ENCODE measurements around the gene CEP83. TPM values are rescaled to one million over a fixed set of nuclear protein-coding genes. Genes with fewer than 3 reads are reported as not detected.
"Not testable (repeated sequence)": the region's sequence is repeated elsewhere in the genome, so short reads cannot be mapped to it uniquely, and the experiment has no call there.

CEP83 gene
- total and polyA plus RNA-seq, 2 experiments from 2014 or later = 5.8 to 6.9 TPM

GRCh38 chr12:94404854-94405253 is 54.8 kb downstream of the CEP83 start:
- 75 to 79% methylated on average over 2 of the region's 2 CpGs for WGBS, 2 experiments (ENCODE audit: low coverage in 1 of 2, low lambda C conversion rate in 2 of 2, missing lambda C conversion rate in 2 of 2)
- H3K4me3 ChIP-seq = no peak overlapping the region
- H4K20me1 ChIP-seq (ENCODE audit: insufficient read depth) = no peaks in the 10 kb centered on the region
- H3K9ac ChIP-seq = no peak overlapping the region
- in situ Hi-C loops (cut with MboI) = no loop called here
- H3K4me2 ChIP-seq (ENCODE audit: unreplicated experiment) = peak overlapping the region; percentile 67
- H3K79me2 ChIP-seq (ENCODE audit: insufficient read depth) = no peaks in the 10 kb centered on the region
- no peaks in the 10 kb centered on the region for H3K27me3 ChIP-seq (replicated peaks; ENCODE audit: insufficient read depth)
- no peaks in the 10 kb centered on the region for H3K4me1 ChIP-seq (ENCODE audit: insufficient read depth)
- 0 out of 2 replicates have a peak overlapping the region, but pooled peaks have one; percentile 45 for H2AFZ ChIP-seq
- H3F3A ChIP-seq (ENCODE audit: insufficient read depth) = no peaks in the 10 kb centered on the region
- H3K9me3 ChIP-seq (ENCODE audit: low read depth) = no peaks in the 10 kb centered on the region
- no peak overlapping the region for H3K27ac ChIP-seq
- no peaks in the 10 kb centered on the region for H3K36me3 ChIP-seq (ENCODE audit: low read depth)
- H3K9me2 ChIP-seq (ENCODE audit: insufficient read depth) = no peaks in the 10 kb centered on the region
- DNase-seq = no peak
- TF ChIP-seq EZH2phosphoT487 (IDR thresholded peaks at IDR 0.05; ENCODE audit: insufficient read depth, low read depth) (no peak), EZH2 (IDR thresholded peaks at IDR 0.05; ENCODE audit: insufficient read depth, poor library complexity, severe bottlenecking) (no peak)

- no peaks in the 10 kb centered on the region for H3K9me3 ChIP-seq (ENCODE audit: low read depth)
- H3K9ac ChIP-seq = no peak overlapping the region
- no peaks in the 10 kb centered on the region for H3K27me3 ChIP-seq (replicated peaks; ENCODE audit: insufficient read depth)
- no peak overlapping the region for H3K4me3 ChIP-seq
- no peak for TF ChIP-seq EZH2 (IDR thresholded peaks at IDR 0.05; ENCODE audit: insufficient read depth, poor library complexity, severe bottlenecking)
- no peak for TF ChIP-seq EZH2phosphoT487 (IDR thresholded peaks at IDR 0.05; ENCODE audit: insufficient read depth, low read depth)
- no peaks in the 10 kb centered on the region for H3F3A ChIP-seq (ENCODE audit: insufficient read depth)
- H3K27ac ChIP-seq = no peak overlapping the region
- no peaks in the 10 kb centered on the region; the same call in 1 of the 2 replicates for H3K36me3 ChIP-seq (ENCODE audit: low read depth)
- in situ Hi-C loops (cut with MboI) = no loop called here
- H3K4me2 ChIP-seq (ENCODE audit: unreplicated experiment) = no peak overlapping the region
- no peak overlapping the region for H2AFZ ChIP-seq
- DNase-seq = no peak
- no peaks in the 10 kb centered on the region for H4K20me1 ChIP-seq (ENCODE audit: insufficient read depth)
- no peaks in the 10 kb centered on the region for H3K79me2 ChIP-seq (ENCODE audit: insufficient read depth)
- no peaks in the 10 kb centered on the region for H3K9me2 ChIP-seq (ENCODE audit: insufficient read depth)
- WGBS, 2 experiments (ENCODE audit: low coverage in 1 of 2, low lambda C conversion rate in 2 of 2, missing lambda C conversion rate in 2 of 2) = 66 to 77% methylated on average over 2 of the region's 2 CpGs
- no peaks in the 10 kb centered on the region for H3K4me1 ChIP-seq (ENCODE audit: insufficient read depth)
Observed at GRCh38 chr12:94401326-94401725, 58.3 kb downstream of the CEP83 start.

DNA sequence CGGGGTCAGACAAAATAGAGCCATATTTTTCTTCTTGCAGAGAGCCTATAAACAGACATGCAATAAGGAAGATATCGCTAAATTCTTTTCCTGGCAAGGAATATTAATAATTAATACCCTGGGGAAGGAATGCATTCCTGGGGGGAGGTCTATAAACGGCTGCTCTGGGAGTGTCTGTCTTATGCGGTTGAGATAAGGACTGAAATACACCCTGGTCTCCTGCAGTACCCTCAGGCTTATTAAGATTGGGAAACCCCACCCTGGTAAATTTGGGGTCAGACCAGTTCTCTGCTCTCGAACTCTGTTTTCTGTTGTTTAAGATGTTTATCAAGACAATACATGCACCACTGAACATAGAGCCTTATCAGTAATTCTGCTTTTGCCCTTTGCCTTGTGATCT is 61.0 kb downstream of the CEP83 start:
- DNase-seq; H3K27me3 ChIP-seq (replicated peaks; ENCODE audit: insufficient read depth); H3K9me3 ChIP-seq (ENCODE audit: low read depth); H4K20me1 ChIP-seq (ENCODE audit: insufficient read depth); H3F3A ChIP-seq (ENCODE audit: insufficient read depth); in situ Hi-C loops (cut with MboI); H3K9me2 ChIP-seq (ENCODE audit: insufficient read depth); H3K36me3 ChIP-seq (ENCODE audit: low read depth); H3K27ac ChIP-seq; H3K79me2 ChIP-seq (ENCODE audit: insufficient read depth); H3K4me1 ChIP-seq (ENCODE audit: insufficient read depth); H2AFZ ChIP-seq; H3K4me3 ChIP-seq; H3K9ac ChIP-seq; H3K4me2 ChIP-seq (ENCODE audit: unreplicated experiment): not testable (repeated sequence)
- 96 to 99% methylated on average over 5 of the region's 5 CpGs for WGBS, 2 experiments (ENCODE audit: low coverage in 1 of 2, low lambda C conversion rate in 2 of 2, missing lambda C conversion rate in 2 of 2)

- Histone ChIP-seq H3K27ac (no peak overlapping the region), H3K9ac (no peak overlapping the region), H3K4me1 (ENCODE audit: insufficient read depth) (no peaks in the 10 kb centered on the region), H2AFZ (no peak overlapping the region), H3K27me3 (replicated peaks; ENCODE audit: insufficient read depth) (no peaks in the 10 kb centered on the region), H3K4me2 (ENCODE audit: unreplicated experiment) (no peak overlapping the region), H3K9me3 (ENCODE audit: low read depth) (no peaks in the 10 kb centered on the region), H3K9me2 (ENCODE audit: insufficient read depth) (no peaks in the 10 kb centered on the region), H3K4me3 (no peak overlapping the region), H3F3A (ENCODE audit: insufficient read depth) (no peaks in the 10 kb centered on the region), H3K79me2 (ENCODE audit: insufficient read depth) (no peaks in the 10 kb centered on the region), H4K20me1 (ENCODE audit: insufficient read depth) (no peaks in the 10 kb centered on the region), H3K36me3 (ENCODE audit: low read depth) (no peaks in the 10 kb centered on the region; the same call in 1 of the 2 replicates)
- WGBS, 2 experiments (ENCODE audit: low coverage in 1 of 2, low lambda C conversion rate in 2 of 2, missing lambda C conversion rate in 2 of 2) = 97% methylated on average over 4 of the region's 4 CpGs
- in situ Hi-C loops (cut with MboI) = no loop called here
- DNase-seq = no peak
- no peak for TF ChIP-seq EZH2 (IDR thresholded peaks at IDR 0.05; ENCODE audit: insufficient read depth, poor library complexity, severe bottlenecking)
- TF ChIP-seq EZH2phosphoT487 (IDR thresholded peaks at IDR 0.05; ENCODE audit: insufficient read depth, low read depth) = no peak
Observed at GRCh38 chr12:94397401-94397800, 62.3 kb downstream of the CEP83 start.

DNA sequence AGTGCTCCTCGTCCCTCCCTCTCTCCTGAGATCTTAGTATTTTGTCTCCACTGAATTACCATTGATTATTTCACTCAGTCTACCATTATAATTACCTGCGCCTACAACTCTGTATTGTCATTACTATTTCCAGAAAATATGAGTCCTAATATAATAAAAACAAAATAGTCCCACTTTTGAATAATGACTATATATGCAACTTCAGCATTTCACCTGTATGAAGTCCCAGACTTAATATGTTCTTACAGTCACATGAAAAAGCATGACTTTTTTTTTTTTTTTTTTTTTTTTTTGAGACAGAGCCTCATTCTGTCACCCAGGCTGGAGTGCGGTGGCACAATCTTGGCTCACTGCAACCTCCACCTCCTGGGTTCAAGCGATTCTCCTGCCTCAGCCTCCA is 63.7 kb downstream of the CEP83 start:
- H3K4me2 ChIP-seq (ENCODE audit: unreplicated experiment); H3K9me3 ChIP-seq (ENCODE audit: low read depth); H3K36me3 ChIP-seq (ENCODE audit: low read depth); H3F3A ChIP-seq (ENCODE audit: insufficient read depth); H3K9ac ChIP-seq; DNase-seq; H3K79me2 ChIP-seq (ENCODE audit: insufficient read depth); H3K4me1 ChIP-seq (ENCODE audit: insufficient read depth); H4K20me1 ChIP-seq (ENCODE audit: insufficient read depth); H3K27ac ChIP-seq; H3K27me3 ChIP-seq (replicated peaks; ENCODE audit: insufficient read depth); H2AFZ ChIP-seq; H3K9me2 ChIP-seq (ENCODE audit: insufficient read depth); in situ Hi-C loops (cut with MboI); H3K4me3 ChIP-seq: not testable (repeated sequence)
- 97 to 98% methylated on average over 4 of the region's 4 CpGs for WGBS, 2 experiments (ENCODE audit: low coverage in 1 of 2, low lambda C conversion rate in 2 of 2, missing lambda C conversion rate in 2 of 2)
